NCI-H82 (cell line): ENCODE measurements around the gene SH2D6.

Experiments
- DNase-seq: peaks from one replicate; lab custom pipeline; 2025; lab: John Stamatoyannopoulos, UW

The SH2D6 gene

GRCh38 chr2:85439986-85440385, 21.5 kb downstream of the SH2D6 start:
- no peak for DNase-seq

GRCh38 chr2:85440729-85441128, 22.2 kb downstream of the SH2D6 start:
- DNase-seq: no peak

- no peak for DNase-seq
Observed at GRCh38 chr2:85441864-85442263, 23.4 kb downstream of the SH2D6 start.

- DNase-seq: no peak
Observed at GRCh38 chr2:85444629-85445172, 26.2 kb downstream of the SH2D6 start.

- DNase-seq: peak; percentile 66
Observed at GRCh38 chr2:85445316-85446295, 27.1 kb downstream of the SH2D6 start.

GRCh38 chr2:85446296-85447221, 28.0 kb downstream of the SH2D6 start:
- no peak for DNase-seq

- DNase-seq: no peak
Observed at GRCh38 chr2:85447222-85447585, 28.7 kb downstream of the SH2D6 start.

GRCh38 chr2:85448461-85449213, 30.1 kb downstream of the SH2D6 start:
- no peak for DNase-seq

GRCh38 chr2:85449214-85449588, 30.7 kb downstream of the SH2D6 start:
- DNase-seq: no peak

- no peak for DNase-seq
Observed at GRCh38 chr2:85452237-85452636, 33.7 kb downstream of the SH2D6 start.

GRCh38 chr2:85453571-85453970, 35.1 kb downstream of the SH2D6 start:
- no peak for DNase-seq

- peak; percentile 48 for DNase-seq
Observed at GRCh38 chr2:85455552-85456090, 37.1 kb downstream of the SH2D6 start.

- no peak for DNase-seq
Observed at GRCh38 chr2:85457043-85457442, 38.5 kb downstream of the SH2D6 start.

GRCh38 chr2:85457877-85458316, 39.4 kb downstream of the SH2D6 start:
- no peak for DNase-seq

GRCh38 chr2:85458601-85459563, 40.4 kb downstream of the SH2D6 start:
- no peak for DNase-seq

GRCh38 chr2:85459771-85460170, 41.3 kb downstream of the SH2D6 start:
- DNase-seq: no peak

GRCh38 chr2:85462322-85462721, 43.8 kb downstream of the SH2D6 start:
- DNase-seq: no peak

GRCh38 chr2:85468096-85468703, 49.7 kb downstream of the SH2D6 start:
- peak; percentile 27 for DNase-seq

GRCh38 chr2:85468704-85469349, 50.3 kb downstream of the SH2D6 start:
- peak; percentile 28 for DNase-seq
